ENCODE results near the gene MYH14.

Gene MYH14

GRCh38 chr19:50310759-50311465, 107.5 kb downstream of the MYH14 start:
- no peak overlapping the region for H3K4me3 ChIP-seq (ENCODE audit: low read length)
- no peaks in the 10 kb centered on the region for H3K36me3 ChIP-seq (replicated peaks; ENCODE audit: low read depth, low read length)
- no peak overlapping the region for H3K4me2 ChIP-seq (ENCODE audit: low read length)
- H3K79me2 ChIP-seq (ENCODE audit: low read length), result no peaks in the 10 kb centered on the region
- H3K27ac ChIP-seq (ENCODE audit: low read length), result no peak overlapping the region
- H3K27me3 ChIP-seq (ENCODE audit: low read depth, low read length), result 0 out of 2 replicates have a peak, but pooled peaks cover 4% of the 10 kb centered on the region
- no peaks in the 10 kb centered on the region for H4K20me1 ChIP-seq (ENCODE audit: insufficient read depth, low read length)
- H3K9ac ChIP-seq (ENCODE audit: low read length), result no peak overlapping the region
- H3K4me1 ChIP-seq (ENCODE audit: low read length), result peaks cover 40% of the 10 kb centered on the region
- no peak for TF ChIP-seq EZH2phosphoT487 (IDR thresholded peaks at IDR 0.05; ENCODE audit: low read depth)
- TF ChIP-seq, protein P1, sequence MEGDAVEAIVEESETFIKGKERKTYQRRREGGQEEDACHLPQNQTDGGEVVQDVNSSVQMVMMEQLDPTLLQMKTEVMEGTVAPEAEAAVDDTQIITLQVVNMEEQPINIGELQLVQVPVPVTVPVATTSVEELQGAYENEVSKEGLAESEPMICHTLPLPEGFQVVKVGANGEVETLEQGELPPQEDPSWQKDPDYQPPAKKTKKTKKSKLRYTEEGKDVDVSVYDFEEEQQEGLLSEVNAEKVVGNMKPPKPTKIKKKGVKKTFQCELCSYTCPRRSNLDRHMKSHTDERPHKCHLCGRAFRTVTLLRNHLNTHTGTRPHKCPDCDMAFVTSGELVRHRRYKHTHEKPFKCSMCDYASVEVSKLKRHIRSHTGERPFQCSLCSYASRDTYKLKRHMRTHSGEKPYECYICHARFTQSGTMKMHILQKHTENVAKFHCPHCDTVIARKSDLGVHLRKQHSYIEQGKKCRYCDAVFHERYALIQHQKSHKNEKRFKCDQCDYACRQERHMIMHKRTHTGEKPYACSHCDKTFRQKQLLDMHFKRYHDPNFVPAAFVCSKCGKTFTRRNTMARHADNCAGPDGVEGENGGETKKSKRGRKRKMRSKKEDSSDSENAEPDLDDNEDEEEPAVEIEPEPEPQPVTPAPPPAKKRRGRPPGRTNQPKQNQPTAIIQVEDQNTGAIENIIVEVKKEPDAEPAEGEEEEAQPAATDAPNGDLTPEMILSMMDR (IDR thresholded peaks at IDR 0.05; ENCODE audit: low read depth, low read length), result no peak
- no peaks in the 10 kb centered on the region for H3K9me3 ChIP-seq (ENCODE audit: insufficient read depth, low read length)
- H2AFZ ChIP-seq (ENCODE audit: low read depth, low read length), result no peak overlapping the region

- Histone ChIP-seq H3K9ac (ENCODE audit: low read length) (peak overlapping the region; percentile 21; the same call in 1 of the 2 replicates), H3K27ac (ENCODE audit: low read length) (no peak overlapping the region), H3K79me2 (ENCODE audit: low read length) (no peaks in the 10 kb centered on the region)
These were observed 108.6 kb downstream of the MYH14 start for GRCh38 chr19:50311723-50312635.

GRCh38 chr19:50312967-50313811, 109.8 kb downstream of the MYH14 start:
- TF ChIP-seq, protein P1 (IDR thresholded peaks at IDR 0.05; ENCODE audit: low read depth, low read length), result no peak
- TF ChIP-seq EZH2phosphoT487 (IDR thresholded peaks at IDR 0.05; ENCODE audit: low read depth), result no peak
- no peaks in the 10 kb centered on the region for H3K9me3 ChIP-seq (ENCODE audit: insufficient read depth, low read length)
- no peak overlapping the region for H3K27ac ChIP-seq (ENCODE audit: low read length)
- peak overlapping the region; percentile 82 for H3K4me2 ChIP-seq (ENCODE audit: low read length)
- H3K9ac ChIP-seq (ENCODE audit: low read length), result no peak overlapping the region
- no peaks in the 10 kb centered on the region for H3K79me2 ChIP-seq (ENCODE audit: low read length)
- no peak overlapping the region for H2AFZ ChIP-seq (ENCODE audit: low read depth, low read length)
- H3K36me3 ChIP-seq (replicated peaks; ENCODE audit: low read depth, low read length), result no peaks in the 10 kb centered on the region
- H3K27me3 ChIP-seq (ENCODE audit: low read depth, low read length), result 0 out of 2 replicates have a peak, but pooled peaks cover 4% of the 10 kb centered on the region
- H3K4me3 ChIP-seq (ENCODE audit: low read length), result peak overlapping the region; percentile 68
- H4K20me1 ChIP-seq (ENCODE audit: insufficient read depth, low read length), result no peaks in the 10 kb centered on the region
- peaks cover 39% of the 10 kb centered on the region for H3K4me1 ChIP-seq (ENCODE audit: low read length)

More at GRCh38 chr19:50311723-50312635, 108.6 kb downstream of the MYH14 start:
- Histone ChIP-seq H3K4me2 (ENCODE audit: low read length) (peak overlapping the region; percentile 82), H3K4me3 (ENCODE audit: low read length) (peak overlapping the region; percentile 68), H3K36me3 (replicated peaks; ENCODE audit: low read depth, low read length) (no peaks in the 10 kb centered on the region), H3K9me3 (ENCODE audit: insufficient read depth, low read length) (no peaks in the 10 kb centered on the region), H4K20me1 (ENCODE audit: insufficient read depth, low read length) (no peaks in the 10 kb centered on the region), H3K4me1 (ENCODE audit: low read length) (peaks cover 48% of the 10 kb centered on the region), H2AFZ (ENCODE audit: low read depth, low read length) (0 out of 2 replicates have a peak overlapping the region, but pooled peaks have one; percentile 14), H3K27me3 (ENCODE audit: low read depth, low read length) (0 out of 2 replicates have a peak, but pooled peaks cover 4% of the 10 kb centered on the region)
- TF ChIP-seq, protein P1 (IDR thresholded peaks at IDR 0.05; ENCODE audit: low read depth, low read length), result no peak
- no peak for TF ChIP-seq EZH2phosphoT487 (IDR thresholded peaks at IDR 0.05; ENCODE audit: low read depth)
